Breast epithelium (tissue), 3 donors: ENCODE measurements around the gene SRSF2.

Experiments
- POLR2A ChIP-seq: fragments of 450-650 bp; IDR thresholded peaks from one replicate; pipeline ENCODE4 v1.6.1; 2016; ENCODE audit warnings: antibody characterized with exemption, mild to moderate bottlenecking, moderate library complexity
- TF ChIP-seq, protein P1 (sequence below), 3 donors: fragments of 450-650 bp; IDR thresholded peaks; one replicate each; pipeline ENCODE4 v1.5.1; 2016 to 2017; ENCODE audit warnings: antibody characterized with exemption in 3 of 3, mild to moderate bottlenecking in 3 of 3, moderate library complexity in 3 of 3

DNA sequence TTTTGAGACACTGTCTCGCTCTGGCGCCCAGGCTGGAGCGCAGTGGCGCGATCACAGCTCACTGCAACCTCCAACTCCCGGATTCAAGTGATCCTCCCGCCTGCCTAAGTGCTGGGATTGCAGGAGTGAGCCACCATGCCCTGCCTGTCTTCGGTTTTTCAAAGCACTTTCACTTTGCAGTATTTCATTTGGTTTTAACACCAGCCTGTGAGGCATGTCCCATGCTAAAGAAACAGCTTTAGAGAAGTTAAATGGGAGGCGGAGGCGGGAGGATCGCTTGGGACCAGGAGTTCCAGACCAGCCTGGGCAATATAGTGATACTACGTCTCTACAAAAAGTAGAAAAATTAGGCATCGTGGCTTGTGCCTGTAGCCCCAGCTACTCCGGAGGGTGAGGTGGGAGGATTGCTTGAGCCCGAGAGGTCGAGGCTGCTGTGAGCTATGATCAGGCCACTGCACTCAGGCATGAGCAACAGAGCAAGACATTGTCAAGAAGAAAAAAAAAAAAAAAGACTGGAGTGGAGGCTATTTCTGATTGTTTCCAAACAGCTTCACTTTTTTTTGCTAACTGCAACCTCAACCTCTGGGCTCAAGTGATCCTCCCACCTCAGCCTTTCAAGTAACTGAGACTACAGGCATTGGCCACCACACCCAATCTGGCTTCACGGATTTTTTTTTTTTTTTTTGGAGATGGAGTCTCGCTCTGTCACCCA, 9.2 kb downstream of the SRSF2 start:
- TF ChIP-seq, protein P1, sequence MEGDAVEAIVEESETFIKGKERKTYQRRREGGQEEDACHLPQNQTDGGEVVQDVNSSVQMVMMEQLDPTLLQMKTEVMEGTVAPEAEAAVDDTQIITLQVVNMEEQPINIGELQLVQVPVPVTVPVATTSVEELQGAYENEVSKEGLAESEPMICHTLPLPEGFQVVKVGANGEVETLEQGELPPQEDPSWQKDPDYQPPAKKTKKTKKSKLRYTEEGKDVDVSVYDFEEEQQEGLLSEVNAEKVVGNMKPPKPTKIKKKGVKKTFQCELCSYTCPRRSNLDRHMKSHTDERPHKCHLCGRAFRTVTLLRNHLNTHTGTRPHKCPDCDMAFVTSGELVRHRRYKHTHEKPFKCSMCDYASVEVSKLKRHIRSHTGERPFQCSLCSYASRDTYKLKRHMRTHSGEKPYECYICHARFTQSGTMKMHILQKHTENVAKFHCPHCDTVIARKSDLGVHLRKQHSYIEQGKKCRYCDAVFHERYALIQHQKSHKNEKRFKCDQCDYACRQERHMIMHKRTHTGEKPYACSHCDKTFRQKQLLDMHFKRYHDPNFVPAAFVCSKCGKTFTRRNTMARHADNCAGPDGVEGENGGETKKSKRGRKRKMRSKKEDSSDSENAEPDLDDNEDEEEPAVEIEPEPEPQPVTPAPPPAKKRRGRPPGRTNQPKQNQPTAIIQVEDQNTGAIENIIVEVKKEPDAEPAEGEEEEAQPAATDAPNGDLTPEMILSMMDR (IDR thresholded peaks at IDR 0.05): no peak
- TF ChIP-seq POLR2A: no peak
